Stimulated activated CD8-positive, alpha-beta memory T cell treated with anti-CD3 and anti-CD28 coated beads, Interleukin-4, amount 100 ng/mL, for 4 hours (primary cell): ENCODE results near the gene CNNM3.

Experiments used
- DNase-seq, 2 donors: peaks; one replicate each; pipeline ENCODE4 v3.0.0-alpha.2; 2020; ENCODE audit warnings: low read depth in 2 of 2, low spot score in 1 of 2

CNNM3 gene

GRCh38 chr2:96874198-96874831 lies 58.2 kb downstream of the CNNM3 start:
- DNase-seq, result no peak

GRCh38 chr2:96875498-96876268 lies 59.6 kb downstream of the CNNM3 start:
- DNase-seq, result no peak

GRCh38 chr2:96876269-96877041 lies 60.4 kb downstream of the CNNM3 start:
- no peak for DNase-seq

GRCh38 chr2:96877042-96877451 lies 61.0 kb downstream of the CNNM3 start:
- DNase-seq, result no peak

- no peak for DNase-seq
Observed at GRCh38 chr2:96877631-96878092, 61.6 kb downstream of the CNNM3 start.

- DNase-seq, result no peak
Observed at GRCh38 chr2:96878171-96878570, 62.1 kb downstream of the CNNM3 start.

- no peak for DNase-seq
Observed at GRCh38 chr2:96878796-96879544, 62.9 kb downstream of the CNNM3 start.

- no peak for DNase-seq
Observed at GRCh38 chr2:96879545-96880040, 63.5 kb downstream of the CNNM3 start.

GRCh38 chr2:96880891-96881273 lies 64.8 kb downstream of the CNNM3 start:
- no peak for DNase-seq

- no peak for DNase-seq
Observed at GRCh38 chr2:96881349-96882195, 65.5 kb downstream of the CNNM3 start.

- DNase-seq, result no peak
Observed at GRCh38 chr2:96882230-96882629, 66.2 kb downstream of the CNNM3 start.

GRCh38 chr2:96882906-96883305 lies 66.8 kb downstream of the CNNM3 start:
- DNase-seq, result no peak

GRCh38 chr2:96883306-96883705 lies 67.2 kb downstream of the CNNM3 start:
- DNase-seq, result no peak
